ENCODE results near the gene ACVRL1.

- TF ChIP-seq, protein P1, sequence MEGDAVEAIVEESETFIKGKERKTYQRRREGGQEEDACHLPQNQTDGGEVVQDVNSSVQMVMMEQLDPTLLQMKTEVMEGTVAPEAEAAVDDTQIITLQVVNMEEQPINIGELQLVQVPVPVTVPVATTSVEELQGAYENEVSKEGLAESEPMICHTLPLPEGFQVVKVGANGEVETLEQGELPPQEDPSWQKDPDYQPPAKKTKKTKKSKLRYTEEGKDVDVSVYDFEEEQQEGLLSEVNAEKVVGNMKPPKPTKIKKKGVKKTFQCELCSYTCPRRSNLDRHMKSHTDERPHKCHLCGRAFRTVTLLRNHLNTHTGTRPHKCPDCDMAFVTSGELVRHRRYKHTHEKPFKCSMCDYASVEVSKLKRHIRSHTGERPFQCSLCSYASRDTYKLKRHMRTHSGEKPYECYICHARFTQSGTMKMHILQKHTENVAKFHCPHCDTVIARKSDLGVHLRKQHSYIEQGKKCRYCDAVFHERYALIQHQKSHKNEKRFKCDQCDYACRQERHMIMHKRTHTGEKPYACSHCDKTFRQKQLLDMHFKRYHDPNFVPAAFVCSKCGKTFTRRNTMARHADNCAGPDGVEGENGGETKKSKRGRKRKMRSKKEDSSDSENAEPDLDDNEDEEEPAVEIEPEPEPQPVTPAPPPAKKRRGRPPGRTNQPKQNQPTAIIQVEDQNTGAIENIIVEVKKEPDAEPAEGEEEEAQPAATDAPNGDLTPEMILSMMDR (IDR thresholded peaks at IDR 0.05; ENCODE audit: low read depth, low read length), result no peak
- TF ChIP-seq MYC (IDR thresholded peaks at IDR 0.05; ENCODE audit: low read depth, low read length), result no peak
Measured at GRCh38 chr12:51951199-51951842, 44.0 kb downstream of the ACVRL1 start, which contains the start of gene ACVR1B.
